ENCODE results near the gene RMDN3. TPM values are rescaled to one million over a fixed set of nuclear protein-coding genes. Genes with fewer than 3 reads are reported as not detected.

Gene RMDN3
- total RNA-seq, 1 donor from 2014 or later = 30.2 TPM

DNA sequence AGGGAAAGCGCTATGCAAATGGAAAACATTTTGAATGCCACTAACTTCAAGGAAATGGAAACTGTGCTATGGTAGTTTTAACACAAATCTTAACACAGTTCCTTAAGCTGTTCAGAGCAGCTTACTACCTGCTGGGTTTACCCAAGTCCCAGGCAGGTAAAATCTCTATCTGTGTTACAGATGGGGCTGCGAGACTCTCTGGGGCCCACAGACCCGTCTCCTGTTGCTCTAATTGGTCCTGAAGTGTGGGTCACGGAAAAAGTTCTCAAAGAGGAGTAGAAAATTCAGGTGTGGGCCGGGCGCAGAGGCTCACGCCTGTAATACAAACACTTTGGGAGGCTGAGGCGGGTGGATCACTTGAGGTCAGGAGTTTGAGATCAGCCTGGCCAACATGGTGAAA, 34.9 kb upstream of the RMDN3 start:
- Mint-ChIP-seq H3K4me1 (ENCODE audit: unreplicated experiment) (peaks cover 37% of the 10 kb centered on the region), H3K27me3 (ENCODE audit: unreplicated experiment) (no peaks in the 10 kb centered on the region), H3K4me3 (ENCODE audit: unreplicated experiment) (no peak overlapping the region), H3K9me3 (ENCODE audit: unreplicated experiment) (no peaks in the 10 kb centered on the region), H3K27ac (ENCODE audit: unreplicated experiment) (no peak overlapping the region), H3K36me3 (ENCODE audit: unreplicated experiment) (peaks cover 4% of the 10 kb centered on the region)
- TF ChIP-seq, protein P1, sequence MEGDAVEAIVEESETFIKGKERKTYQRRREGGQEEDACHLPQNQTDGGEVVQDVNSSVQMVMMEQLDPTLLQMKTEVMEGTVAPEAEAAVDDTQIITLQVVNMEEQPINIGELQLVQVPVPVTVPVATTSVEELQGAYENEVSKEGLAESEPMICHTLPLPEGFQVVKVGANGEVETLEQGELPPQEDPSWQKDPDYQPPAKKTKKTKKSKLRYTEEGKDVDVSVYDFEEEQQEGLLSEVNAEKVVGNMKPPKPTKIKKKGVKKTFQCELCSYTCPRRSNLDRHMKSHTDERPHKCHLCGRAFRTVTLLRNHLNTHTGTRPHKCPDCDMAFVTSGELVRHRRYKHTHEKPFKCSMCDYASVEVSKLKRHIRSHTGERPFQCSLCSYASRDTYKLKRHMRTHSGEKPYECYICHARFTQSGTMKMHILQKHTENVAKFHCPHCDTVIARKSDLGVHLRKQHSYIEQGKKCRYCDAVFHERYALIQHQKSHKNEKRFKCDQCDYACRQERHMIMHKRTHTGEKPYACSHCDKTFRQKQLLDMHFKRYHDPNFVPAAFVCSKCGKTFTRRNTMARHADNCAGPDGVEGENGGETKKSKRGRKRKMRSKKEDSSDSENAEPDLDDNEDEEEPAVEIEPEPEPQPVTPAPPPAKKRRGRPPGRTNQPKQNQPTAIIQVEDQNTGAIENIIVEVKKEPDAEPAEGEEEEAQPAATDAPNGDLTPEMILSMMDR (IDR thresholded peaks at IDR 0.05) = no peak
- no peak for DNase-seq (ENCODE audit: extremely low spot score, unreplicated experiment)

DNA sequence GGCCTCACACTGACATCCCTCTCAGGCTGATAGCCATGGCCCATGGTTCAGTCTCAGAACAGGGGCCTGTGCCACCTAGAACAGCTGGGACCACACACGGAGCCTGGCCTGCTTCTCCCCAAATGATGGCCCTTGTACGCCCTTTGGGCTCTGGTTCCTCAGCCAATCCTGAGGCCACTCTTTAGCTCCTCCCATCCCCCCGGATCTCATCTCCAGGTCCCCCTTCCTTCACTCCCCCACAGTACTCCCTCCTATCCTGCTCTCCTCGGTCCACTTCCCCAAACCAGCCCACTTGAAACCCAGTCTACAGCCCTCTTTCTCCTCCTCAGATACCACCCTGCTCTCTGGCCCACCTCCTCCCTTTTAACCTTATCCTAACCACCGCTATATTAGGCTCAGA, 34.1 kb upstream of the RMDN3 start:
- H3K27ac Mint-ChIP-seq (ENCODE audit: unreplicated experiment) = no peak overlapping the region
- DNase-seq (ENCODE audit: extremely low spot score, unreplicated experiment) = no peak

DNA sequence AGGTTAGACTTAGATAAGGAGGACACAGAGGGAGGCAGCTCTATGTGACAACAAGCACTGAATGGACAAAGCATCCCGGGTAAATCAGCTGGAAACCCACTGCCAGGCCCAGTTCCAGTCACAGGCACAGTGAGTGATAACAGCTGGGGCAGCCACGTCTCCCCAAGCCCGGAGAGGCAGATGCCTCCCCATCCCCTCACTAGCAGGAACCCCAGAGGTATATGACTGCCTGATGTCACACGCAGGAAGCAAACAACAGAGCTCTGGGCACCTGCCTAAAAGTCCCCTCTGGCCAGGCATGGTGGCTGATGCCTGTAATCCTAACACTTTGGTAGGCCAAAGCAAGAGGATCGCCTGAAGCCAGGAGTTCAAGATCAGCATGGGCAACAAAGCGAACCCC, 32.9 kb upstream of the RMDN3 start:
- Mint-ChIP-seq H3K36me3 (ENCODE audit: unreplicated experiment) (peaks cover 7% of the 10 kb centered on the region), H3K4me1 (ENCODE audit: unreplicated experiment) (peaks cover 28% of the 10 kb centered on the region), H3K27ac (ENCODE audit: unreplicated experiment) (peak overlapping the region; percentile 73), H3K4me3 (ENCODE audit: unreplicated experiment) (no peak overlapping the region), H3K9me3 (ENCODE audit: unreplicated experiment) (no peaks in the 10 kb centered on the region), H3K27me3 (ENCODE audit: unreplicated experiment) (no peaks in the 10 kb centered on the region)
- TF ChIP-seq, protein P1 (IDR thresholded peaks at IDR 0.05) = no peak
- DNase-seq (ENCODE audit: extremely low spot score, unreplicated experiment) = no peak

More for the DNA sequence above, 34.1 kb upstream of the RMDN3 start:
- Mint-ChIP-seq H3K9me3 (ENCODE audit: unreplicated experiment) (no peaks in the 10 kb centered on the region), H3K36me3 (ENCODE audit: unreplicated experiment) (peaks cover 6% of the 10 kb centered on the region), H3K27me3 (ENCODE audit: unreplicated experiment) (no peaks in the 10 kb centered on the region), H3K4me3 (ENCODE audit: unreplicated experiment) (no peak overlapping the region), H3K4me1 (ENCODE audit: unreplicated experiment) (peaks cover 37% of the 10 kb centered on the region)
- TF ChIP-seq, protein P1 (IDR thresholded peaks at IDR 0.05) = no peak

DNA sequence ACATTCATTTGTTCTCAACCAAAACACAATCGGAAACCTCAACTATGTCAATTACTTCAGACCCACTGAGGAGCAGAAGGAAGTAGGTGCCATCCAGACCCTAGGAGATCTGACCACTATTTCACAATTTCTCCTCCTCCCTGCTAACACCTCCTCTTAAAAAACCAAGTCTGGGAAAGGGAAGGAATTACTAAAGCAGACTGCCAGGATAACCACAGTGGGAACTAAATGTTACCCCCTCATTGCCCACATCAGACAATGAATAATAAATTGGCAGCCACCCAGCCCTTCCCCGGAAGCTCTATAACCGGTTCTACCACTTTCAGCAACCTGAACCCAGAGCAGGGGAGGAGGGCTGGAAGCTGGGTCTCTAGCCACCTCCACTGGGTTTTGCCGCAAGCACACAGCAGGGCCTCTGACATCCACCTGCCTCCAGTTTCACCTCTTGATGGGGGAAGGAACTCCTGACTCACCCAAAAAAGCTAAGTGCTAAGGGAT, 32.3 kb upstream of the RMDN3 start:
- peak overlapping the region; percentile 73 for H3K27ac Mint-ChIP-seq (ENCODE audit: unreplicated experiment)
- H3K9me3 Mint-ChIP-seq (ENCODE audit: unreplicated experiment) = no peaks in the 10 kb centered on the region
- no peak overlapping the region for H3K4me3 Mint-ChIP-seq (ENCODE audit: unreplicated experiment)

DNA sequence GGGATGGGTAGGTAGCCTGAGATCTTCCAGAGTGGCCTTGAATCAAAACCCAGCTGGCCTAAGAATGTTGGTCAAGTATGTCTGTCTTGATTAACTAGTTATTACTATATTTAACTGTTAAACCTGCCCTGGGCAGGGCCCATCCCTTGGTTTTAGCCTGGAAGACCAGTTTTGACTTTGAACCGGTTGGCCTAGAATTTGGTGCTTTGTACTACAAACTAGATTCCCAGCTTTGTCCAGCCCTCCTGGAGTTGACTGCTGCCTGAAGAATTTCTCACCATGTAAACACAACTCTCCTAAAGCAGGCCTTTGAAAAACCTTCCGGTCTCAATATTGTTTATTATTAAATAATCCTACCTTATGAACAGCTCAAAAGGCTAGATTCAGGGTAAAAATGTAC, 30.8 kb upstream of the RMDN3 start:
- TF ChIP-seq, protein P1 (IDR thresholded peaks at IDR 0.05) = no peak
- no peak for DNase-seq (ENCODE audit: extremely low spot score, unreplicated experiment)
- no peaks in the 10 kb centered on the region for H3K9me3 Mint-ChIP-seq (ENCODE audit: unreplicated experiment)
- H3K27ac Mint-ChIP-seq (ENCODE audit: unreplicated experiment) = no peak overlapping the region
- no peaks in the 10 kb centered on the region for H3K27me3 Mint-ChIP-seq (ENCODE audit: unreplicated experiment)
- H3K36me3 Mint-ChIP-seq (ENCODE audit: unreplicated experiment) = peaks cover 4% of the 10 kb centered on the region
- no peak overlapping the region for H3K4me3 Mint-ChIP-seq (ENCODE audit: unreplicated experiment)
- peaks cover 24% of the 10 kb centered on the region for H3K4me1 Mint-ChIP-seq (ENCODE audit: unreplicated experiment)

More for the DNA sequence above, 32.3 kb upstream of the RMDN3 start:
- Mint-ChIP-seq H3K4me1 (ENCODE audit: unreplicated experiment) (peaks cover 28% of the 10 kb centered on the region), H3K36me3 (ENCODE audit: unreplicated experiment) (peaks cover 8% of the 10 kb centered on the region), H3K27me3 (ENCODE audit: unreplicated experiment) (no peaks in the 10 kb centered on the region)
- no peak for DNase-seq (ENCODE audit: extremely low spot score, unreplicated experiment)
- TF ChIP-seq, protein P1 (IDR thresholded peaks at IDR 0.05) = no peak

All from osteocyte (in vitro differentiated cells).